GM12891 (cell line): ENCODE measurements around the gene PRRG4. TPM values are rescaled to one million over a fixed set of nuclear protein-coding genes. Genes with fewer than 3 reads are reported as not detected.
A peak's percentile ranks its signal among the peaks of the same experiment; 100 is the strongest.
"Not testable (repeated sequence)": the region's sequence is repeated elsewhere in the genome, so short reads cannot be mapped to it uniquely, and the experiment has no call there.

Experiments
- DNase-seq: peaks from one replicate; pipeline ENCODE4 v3.0.0; 2011; ENCODE audit warnings: low spot score; ENCODE audit not compliant: insufficient read length
- FAIRE-seq: peaks from 2 replicates; lab custom pipeline; 2011; peaks lifted over from hg19 to GRCh38; lab: Jason Lieb, UNC
- PAX5 ChIP-seq: IDR thresholded peaks from 2 replicates; pipeline ENCODE4 v1.6.1; 2011; ENCODE audit warnings: low read length, moderate library complexity, mild to moderate bottlenecking; ENCODE audit not compliant: insufficient read depth, severe bottlenecking
- POLR2A ChIP-seq: IDR thresholded peaks from 2 replicates; pipeline ENCODE4 v1.6.1; 2011; ENCODE audit warnings: low read depth, low read length, control low read depth
- POLR2AphosphoS5 ChIP-seq: IDR thresholded peaks from 2 replicates; pipeline ENCODE4 v1.6.1; 2011; ENCODE audit warnings: low read depth, low read length, control low read depth
- POU2F2 ChIP-seq: IDR thresholded peaks from 2 replicates; pipeline ENCODE4 v1.6.1; 2011; ENCODE audit warnings: low read depth, mild to moderate bottlenecking, control low read depth, low read length, moderate library complexity
- SPI1 ChIP-seq: IDR thresholded peaks from 2 replicates; pipeline ENCODE4 v1.6.1; 2011; ENCODE audit warnings: low read depth, low read length, control low read depth
- TAF1 ChIP-seq: IDR thresholded peaks from 2 replicates; pipeline ENCODE4 v1.6.1; 2011; ENCODE audit warnings: low read depth, low read length, control low read depth
- polyA plus RNA-seq: library from polyadenylated mRNA; unstranded; fragments of >200 nt; gene quantifications from one replicate; pipeline ENCODE4 v1.2.1, GENCODE V29; 2012; ENCODE audit warnings: low read depth, missing spikeins, inconsistent platforms; ENCODE audit not compliant: missing spikeins

The PRRG4 gene
- 0.42 TPM for polyA plus RNA-seq

DNA sequence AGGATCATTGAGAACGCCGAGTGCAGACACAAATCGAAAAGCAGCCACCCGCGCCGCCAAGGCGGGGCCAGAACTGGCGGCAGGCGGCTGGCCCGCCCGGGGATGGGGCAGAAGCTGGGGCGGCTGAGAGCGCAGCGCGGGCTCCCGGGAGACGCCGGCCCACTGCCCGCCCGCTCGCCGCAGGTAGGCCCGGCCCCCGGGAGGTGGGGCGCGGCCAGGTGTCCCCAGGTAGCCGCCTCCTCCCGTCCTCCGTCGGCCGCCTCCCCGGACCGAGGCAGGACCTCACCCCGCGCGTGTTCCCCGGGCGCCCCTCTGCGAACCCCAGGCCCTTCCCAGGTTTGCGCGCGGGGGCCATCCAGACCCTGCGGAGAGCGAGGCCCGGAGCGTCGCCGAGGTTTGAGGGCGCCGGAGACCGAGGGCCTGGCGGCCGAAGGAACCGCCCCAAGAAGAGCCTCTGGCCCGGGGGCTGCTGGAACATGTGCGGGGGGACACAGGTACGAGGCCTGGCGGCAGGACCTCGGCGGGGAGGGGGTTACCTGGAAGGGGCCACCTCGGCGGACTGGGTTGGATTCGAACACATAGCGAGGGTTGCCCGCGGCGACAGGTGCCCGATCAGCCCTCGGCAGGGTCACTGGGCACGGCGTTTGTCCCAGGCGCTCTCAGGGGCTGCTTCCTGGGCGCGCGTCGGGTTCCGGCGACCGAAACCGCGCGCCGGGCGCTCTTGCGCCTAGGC, at the start of gene PRRG4:
Gene PRRG4 (plus strand): TSS at position 248 of the 733 bp plus-strand sequence. CDS start 603 bp downstream, outside the sequence.
- TF ChIP-seq TAF1 (no peak), POU2F2 (no peak), SPI1 (no peak), POLR2AphosphoS5 (no peak), POLR2A (no peak), PAX5 (no peak)
- peak; percentile 94 for FAIRE-seq
- peak; percentile 62 for DNase-seq

DNA sequence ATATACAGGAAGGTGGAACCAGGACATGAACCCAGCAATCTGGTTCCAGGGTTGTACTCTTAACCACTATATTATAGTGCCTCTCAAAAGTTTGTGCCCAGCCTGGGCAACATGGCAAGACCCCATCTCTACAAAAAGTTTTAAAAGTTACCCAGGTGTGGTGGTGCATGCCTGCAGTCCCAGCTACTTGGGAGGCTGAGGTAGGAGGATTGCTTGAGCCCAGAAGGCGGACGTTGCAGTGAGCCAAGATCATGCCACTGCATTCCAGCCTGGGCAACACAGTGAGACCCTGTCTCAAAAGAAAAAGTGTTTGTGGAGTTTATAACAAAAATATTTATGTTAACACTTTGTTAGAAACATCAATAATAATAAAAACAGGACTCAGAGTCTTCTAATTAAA, 48.9 kb upstream of the PRRG4 start:
- FAIRE-seq, DNase-seq: not testable (repeated sequence)

DNA sequence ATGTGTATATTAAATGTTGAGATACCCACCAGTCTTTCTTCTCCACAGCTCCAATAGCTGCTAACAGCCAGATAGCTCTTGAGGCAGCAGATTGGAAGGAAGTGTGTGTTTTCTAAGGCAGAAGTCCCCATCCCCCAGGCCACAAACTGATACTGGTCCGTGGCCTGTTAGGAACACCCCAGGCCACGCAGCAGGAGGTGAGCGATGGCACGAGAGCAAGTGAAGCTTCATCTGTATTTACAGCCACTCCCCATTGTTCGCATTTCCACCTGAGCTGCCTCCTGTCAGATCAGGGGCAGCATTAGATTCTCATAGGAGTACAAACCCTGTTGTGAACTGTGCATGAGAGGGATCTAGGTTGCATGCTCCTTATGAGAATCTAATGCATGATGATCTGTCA, 48.0 kb upstream of the PRRG4 start:
- FAIRE-seq (no peak), DNase-seq (no peak)
- TF ChIP-seq POLR2AphosphoS5 (no peak), PAX5 (no peak), TAF1 (no peak), SPI1 (no peak), POLR2A (no peak), POU2F2 (no peak)

DNA sequence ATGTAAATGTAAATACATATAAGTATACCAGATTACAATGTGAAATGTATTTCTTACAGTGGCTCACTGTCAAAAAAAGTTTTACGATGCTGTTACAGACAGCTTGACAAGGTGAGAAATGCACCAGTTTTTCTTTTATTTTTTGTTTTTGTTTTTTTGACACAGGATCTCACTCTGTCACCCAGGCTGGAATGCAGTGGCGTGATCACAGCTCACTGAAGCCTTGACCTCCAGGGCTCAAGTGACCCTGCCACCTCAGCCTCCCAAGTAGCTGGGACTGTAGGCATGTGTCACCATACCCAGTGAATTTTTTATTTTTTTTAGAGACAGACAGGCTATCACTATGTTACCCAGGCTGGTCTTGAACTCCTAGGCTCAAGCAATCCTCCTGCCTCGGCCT, 44.5 kb upstream of the PRRG4 start:
- TF ChIP-seq PAX5 (no peak), TAF1 (no peak), POLR2AphosphoS5 (no peak), POU2F2 (no peak), SPI1 (no peak), POLR2A (no peak)
- FAIRE-seq (no peak), DNase-seq (no peak)

DNA sequence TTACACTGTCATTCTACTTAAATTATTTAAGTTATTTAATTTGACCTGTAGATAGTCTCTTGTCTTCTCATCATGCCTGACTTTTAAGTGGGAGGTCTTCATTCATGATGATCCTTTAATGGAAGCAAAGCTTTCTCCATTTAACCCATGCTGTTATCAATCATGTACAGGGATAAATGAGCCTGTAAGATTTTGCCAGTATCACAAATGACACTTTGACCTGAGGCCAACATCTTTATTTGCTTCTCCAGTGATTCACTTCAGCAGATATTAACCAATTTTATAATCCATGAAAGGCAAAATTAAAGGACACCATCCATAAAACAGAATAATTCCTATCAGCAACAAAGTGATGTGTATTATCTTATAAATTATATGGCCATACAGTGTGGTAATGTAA, 42.9 kb upstream of the PRRG4 start:
- no peak for DNase-seq
- no peak for TF ChIP-seq PAX5
- no peak for TF ChIP-seq POU2F2
- no peak for TF ChIP-seq POLR2A
- no peak for TF ChIP-seq POLR2AphosphoS5
- TF ChIP-seq SPI1, result no peak
- TF ChIP-seq TAF1, result no peak
- FAIRE-seq, result no peak

DNA sequence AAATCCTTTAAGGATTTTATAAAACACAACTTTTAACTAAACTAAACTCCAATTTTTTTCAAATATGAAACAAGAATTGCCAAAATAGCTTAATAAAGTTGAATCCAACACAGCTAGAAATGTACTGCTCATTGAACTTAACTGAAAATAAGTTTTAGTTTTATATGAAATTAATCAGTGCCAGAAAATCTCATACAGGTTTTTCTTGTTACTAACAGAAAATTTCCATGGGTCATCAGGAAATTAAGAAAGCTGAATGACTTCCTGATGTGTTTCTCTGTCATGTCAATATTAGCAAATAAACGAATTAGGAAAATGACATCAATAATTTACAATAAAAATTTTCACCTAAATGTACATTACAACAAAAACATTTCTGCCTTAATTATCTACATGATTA, 38.8 kb upstream of the PRRG4 start:
- no peak for DNase-seq
- no peak for TF ChIP-seq PAX5
- no peak for TF ChIP-seq POU2F2
- TF ChIP-seq POLR2A, result no peak
- no peak for TF ChIP-seq TAF1
- no peak for TF ChIP-seq POLR2AphosphoS5
- TF ChIP-seq SPI1, result no peak
- no peak for FAIRE-seq

DNA sequence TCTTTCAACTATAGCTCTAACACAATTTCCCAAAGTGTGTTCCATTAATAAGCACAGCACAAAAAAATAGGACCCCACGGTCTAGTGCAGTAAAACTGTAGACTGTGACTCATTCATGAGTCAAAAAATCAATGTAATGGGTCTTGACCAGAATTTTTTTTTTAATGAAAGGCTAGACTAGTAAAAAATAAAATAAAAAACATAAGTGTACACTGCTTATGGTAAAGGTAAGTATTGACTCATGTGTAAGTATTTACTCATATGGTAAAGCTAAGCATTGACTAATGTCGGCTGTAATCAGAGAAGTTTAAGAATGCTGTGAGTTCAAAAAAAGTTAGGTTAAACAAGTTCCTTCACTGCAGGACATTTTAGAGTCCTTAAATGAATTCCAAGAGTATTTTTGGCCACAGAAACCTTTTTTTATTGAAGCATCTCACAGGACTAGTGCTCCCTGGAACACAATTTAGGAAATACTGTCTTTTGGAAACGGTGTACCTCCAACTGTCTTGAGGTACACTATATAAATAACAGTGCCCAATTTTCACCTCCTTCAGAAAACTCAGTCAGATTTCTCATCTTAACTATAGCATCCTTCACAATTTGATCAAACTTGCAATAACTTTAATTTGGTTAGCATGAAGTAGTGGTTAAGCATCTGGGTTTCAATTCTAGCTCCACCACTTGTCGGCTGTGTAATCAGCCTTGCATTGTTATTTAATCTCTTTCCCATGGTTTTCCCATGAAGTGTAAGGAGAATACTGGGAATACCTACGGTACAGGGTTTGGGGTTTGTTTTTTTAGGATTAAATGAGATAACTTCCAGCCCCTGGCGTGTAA, 37.4 kb upstream of the PRRG4 start:
- DNase-seq (no peak), FAIRE-seq (no peak)
- TF ChIP-seq PAX5 (no peak), TAF1 (no peak), POU2F2 (no peak), POLR2AphosphoS5 (no peak), SPI1 (no peak)

DNA sequence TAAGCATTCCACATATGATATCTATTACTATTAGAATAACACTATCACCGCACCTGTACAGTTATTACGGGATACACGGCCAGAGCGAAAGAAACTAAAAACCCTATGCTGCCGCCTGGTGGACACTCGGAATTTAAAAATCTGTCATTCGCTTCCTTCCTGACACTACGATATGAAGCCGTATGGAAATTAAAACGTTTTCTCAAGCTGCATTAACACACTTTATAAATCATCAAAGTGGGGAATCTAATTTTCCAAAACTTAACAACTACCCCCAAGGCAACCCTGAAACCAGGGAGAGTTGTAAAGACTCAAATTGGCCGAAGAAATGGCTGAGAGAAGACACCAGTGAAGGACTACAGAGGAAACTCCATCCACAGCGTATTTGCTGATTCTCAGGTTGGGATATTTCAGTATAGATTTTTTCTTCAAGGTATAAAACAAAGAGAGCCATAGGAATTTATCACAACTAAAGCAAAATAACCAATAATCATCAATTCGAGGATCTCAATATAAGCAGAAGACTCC, 36.7 kb upstream of the PRRG4 start:
- FAIRE-seq (peak; percentile 89), DNase-seq (peak; percentile 8)
- TF ChIP-seq SPI1 (0 out of 2 replicates have a peak, but pooled peaks have one; percentile 4), POLR2AphosphoS5 (no peak)

DNA sequence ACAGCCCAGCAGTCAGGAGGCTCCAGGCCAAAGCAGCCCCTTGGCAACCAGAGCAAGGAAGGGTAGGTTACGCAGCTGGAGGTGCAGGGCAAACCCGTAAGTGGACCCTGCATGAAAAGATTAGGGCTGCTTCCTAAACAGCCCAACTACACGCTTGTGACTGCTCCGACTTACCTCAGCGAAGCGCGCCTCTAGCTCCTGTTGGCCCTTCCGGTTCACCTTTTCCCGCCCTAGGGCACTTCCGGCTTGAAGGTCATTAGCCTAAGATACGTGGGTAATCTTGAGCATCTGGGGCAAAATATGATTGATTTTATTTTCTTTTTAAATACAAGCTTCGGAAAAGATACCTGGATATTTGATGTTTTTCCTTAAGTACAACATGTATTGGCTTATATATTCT, 35.3 kb upstream of the PRRG4 start, which contains the start of gene CCDC73:
Gene CCDC73 (minus strand): TSS at position 224 of the 400 bp plus-strand sequence. CDS start 34,419 bp downstream, outside the sequence.
- DNase-seq, result no peak
- TF ChIP-seq SPI1 (no peak), PAX5 (no peak), POLR2AphosphoS5 (no peak), POLR2A (no peak)
- FAIRE-seq, result no peak

DNA sequence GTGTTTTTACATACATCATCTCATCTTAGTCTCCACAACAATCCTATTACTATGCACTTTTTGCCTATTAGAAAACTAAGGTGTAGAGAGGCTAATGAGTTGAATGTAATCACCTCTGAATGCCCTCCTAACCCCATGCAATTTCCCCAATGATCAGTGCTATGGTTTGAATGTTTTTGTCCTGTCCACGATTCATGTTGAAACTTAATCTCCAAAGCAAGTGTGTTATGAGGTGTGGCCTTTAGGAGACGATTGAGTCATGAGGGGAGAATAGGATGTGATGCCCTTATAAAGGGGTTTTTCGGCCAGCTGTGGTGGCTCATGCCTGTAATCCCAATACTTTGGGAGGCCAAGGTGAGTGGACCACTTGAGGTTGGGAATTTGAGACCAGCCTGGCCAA, 33.3 kb upstream of the PRRG4 start:
- no peak for DNase-seq
- peak; percentile 61 for FAIRE-seq
- no peak for TF ChIP-seq POU2F2
- TF ChIP-seq PAX5, result no peak
- no peak for TF ChIP-seq POLR2A
- TF ChIP-seq SPI1, result no peak
- no peak for TF ChIP-seq TAF1
- no peak for TF ChIP-seq POLR2AphosphoS5
